Endothelial cell of umbilical vein (primary cell): ENCODE data around the gene MYH11. TPM values are rescaled to one million over a fixed set of nuclear protein-coding genes. Genes with fewer than 3 reads are reported as not detected.
A peak's percentile ranks its signal among the peaks of the same experiment; 100 is the strongest.
"Not testable (repeated sequence)": the region's sequence is repeated elsewhere in the genome, so short reads cannot be mapped to it uniquely, and the experiment has no call there.

Source experiments
- BruUV-seq: library from RNA; stranded (reverse); fragments of 400-500 nt; replicated peaks from 2 replicates; lab custom pipeline; 2021; lab: Mats Ljungman, UMichigan
- CTCF ChIA-PET: fragments of 300-600, 350-600 bp; sonication (Branson Sonifier 250); formaldehyde crosslinking; loops from one replicate; lab custom pipeline; 2021; ENCODE audit warnings: antibody characterized with exemption, inconsistent platforms; lab: Charles Lee
- POLR2A ChIA-PET: fragments of 300-600, 350-600 bp; sonication (Branson Sonifier 250); formaldehyde crosslinking; loops from one replicate; lab custom pipeline; 2021; ENCODE audit warnings: antibody characterized with exemption, inconsistent platforms; lab: Charles Lee
- DNase-seq: peaks from one replicate; pipeline ENCODE4 v3.0.0-alpha.2; 2011; ENCODE audit warnings: low read depth, low spot score
- FAIRE-seq: peaks from 2 replicates; lab custom pipeline; 2011; peaks lifted over from hg19 to GRCh38; lab: Jason Lieb, UNC
- H2AFZ ChIP-seq: 2 replicates; pipeline ENCODE4 v1.6.0; 2012; ENCODE audit warnings: low read depth, low read length, control low read depth, inconsistent platforms
- H3K27ac ChIP-seq: 2 replicates; pipeline ENCODE4 v1.5.1; 2011; ENCODE audit warnings: low read depth, mild to moderate bottlenecking, control low read depth, low read length, moderate library complexity; ENCODE audit not compliant: insufficient read depth
- H3K27me3 ChIP-seq, 2 experiments: 2 replicates each; pipeline versions ENCODE4 v1.6.0 to v1.6.1; 2011; ENCODE audit warnings: low read length in 2 of 2, mixed read lengths in 1 of 2; ENCODE audit not compliant: control insufficient read depth in 2 of 2, insufficient read depth in 2 of 2
- H3K36me3 ChIP-seq, 2 experiments: 2 replicates in 1 of 2; 3 replicates in 1 of 2; pipeline ENCODE4 v1.5.1; 2011; ENCODE audit warnings: low read length in 2 of 2, mild to moderate bottlenecking in 1 of 2, moderate library complexity in 1 of 2; ENCODE audit not compliant: control insufficient read depth in 2 of 2, insufficient read depth in 2 of 2; ENCODE audit errors: extremely low read depth in 1 of 2
- H3K4me1 ChIP-seq: 3 replicates; pipeline ENCODE4 v1.5.1; 2011; ENCODE audit warnings: mild to moderate bottlenecking, low read length; ENCODE audit not compliant: control insufficient read depth, insufficient read depth; ENCODE audit errors: extremely low read depth
- H3K4me2 ChIP-seq: 2 replicates; pipeline ENCODE4 v1.6.1; 2011; ENCODE audit warnings: low read length, control low read depth, mixed read lengths; ENCODE audit not compliant: insufficient read depth
- H3K4me3 ChIP-seq, 3 experiments: fragments of 200-600 bp in 1 of 3; sonication (generic), shearing (Covaris generic) in 1 of 3; replicated peaks in 1 of 3; 2 replicates each; pipeline ENCODE4 v1.5.1; 2011 to 2016; ENCODE audit warnings: control low read depth in 3 of 3, low read length in 3 of 3, mild to moderate bottlenecking in 2 of 3, inconsistent platforms in 1 of 3, low read depth in 1 of 3, moderate library complexity in 1 of 3; ENCODE audit not compliant: insufficient read depth in 1 of 3
- H3K79me2 ChIP-seq: 2 replicates; pipeline ENCODE4 v1.6.0; 2012; ENCODE audit warnings: low read length, inconsistent platforms; ENCODE audit not compliant: control insufficient read depth, insufficient read depth
- H3K9ac ChIP-seq: replicated peaks from 2 replicates; pipeline ENCODE3; 2011; ENCODE audit warnings: low read length, control low read depth; ENCODE audit not compliant: insufficient read depth; ENCODE audit errors: extremely low read depth
- H3K9me1 ChIP-seq: replicated peaks from 3 replicates; pipeline ENCODE4 v1.6.0; 2011; ENCODE audit warnings: mild to moderate bottlenecking, low read length; ENCODE audit not compliant: control insufficient read depth, insufficient read depth; ENCODE audit errors: extremely low read depth
- H3K9me3 ChIP-seq: replicated peaks from 2 replicates; pipeline ENCODE4 v1.5.1; 2012; ENCODE audit warnings: low read length, inconsistent platforms; ENCODE audit not compliant: control insufficient read depth, insufficient read depth
- H4K20me1 ChIP-seq: replicated peaks from 2 replicates; pipeline ENCODE3; 2011; ENCODE audit warnings: mild to moderate bottlenecking, low read length; ENCODE audit not compliant: control insufficient read depth, insufficient read depth; ENCODE audit errors: extremely low read depth
- CTCF ChIP-seq, 2 donors: IDR thresholded peaks; 1 replicate in 1 of 2; 2 replicates in 1 of 2; pipeline ENCODE4 v1.5.1; 2011; ENCODE audit warnings: low read length in 2 of 2, mild to moderate bottlenecking in 2 of 2, moderate library complexity in 2 of 2, control low read depth in 1 of 2, inconsistent platforms in 1 of 2, low read depth in 1 of 2; ENCODE audit not compliant: insufficient read depth in 1 of 2; ENCODE audit errors: extremely low read depth in 1 of 2
- EZH2 ChIP-seq: IDR thresholded peaks from 2 replicates; pipeline ENCODE4 v1.6.1; 2012; ENCODE audit warnings: borderline replicate concordance, low read depth, mild to moderate bottlenecking, moderate library complexity, low read length, inconsistent platforms; ENCODE audit not compliant: severe bottlenecking
- FOS ChIP-seq: IDR thresholded peaks from 2 replicates; pipeline ENCODE4 v1.6.1; 2011; ENCODE audit warnings: mild to moderate bottlenecking, low read length, moderate library complexity, borderline replicate concordance; ENCODE audit not compliant: insufficient read depth
- GATA2 ChIP-seq: IDR thresholded peaks from 2 replicates; pipeline ENCODE4 v1.7.0; 2011; ENCODE audit warnings: low read depth, mild to moderate bottlenecking, moderate library complexity, mixed read lengths, low read length; ENCODE audit not compliant: insufficient read length, insufficient read depth
- JUN ChIP-seq: IDR thresholded peaks from 2 replicates; pipeline ENCODE4 v1.6.1; 2011; ENCODE audit warnings: borderline replicate concordance, low read depth; ENCODE audit not compliant: insufficient read length, insufficient read depth
- MYC ChIP-seq: IDR thresholded peaks from one replicate; pipeline ENCODE4 v1.6.1; 2011; ENCODE audit warnings: mild to moderate bottlenecking, low read depth, low read length
- POLR2A ChIP-seq: IDR thresholded peaks from 2 replicates; pipeline ENCODE4 v1.6.1; 2012; ENCODE audit warnings: low read depth, mild to moderate bottlenecking, control low read depth, low read length
- POLR2AphosphoS5 ChIP-seq: IDR thresholded peaks from 2 replicates; pipeline ENCODE4 v1.6.1; 2012; ENCODE audit warnings: low read depth, mild to moderate bottlenecking, control low read depth, low read length, moderate library complexity; ENCODE audit not compliant: insufficient read depth
- dilution Hi-C: fragments of 300-500 bp; cut with MboI; formaldehyde crosslinking; loops from one replicate; pipeline ENCODE4 v1.15.0; 2019; ENCODE audit warnings: low sequenced_read_pairs; ENCODE audit not compliant: extremely low pct_ligation_motif_present
- intact Hi-C: fragments of 100-400 bp; cut with micrococcal nuclease; formaldehyde crosslinking; loops from one replicate; pipeline ENCODE4 v1.10.0; 2022
- polyA plus RNA-seq, 4 experiments: library from polyadenylated mRNA; depleted of rRNA in 3 of 4; stranded (reverse) in 3 of 4; unstranded in 1 of 4; fragments of >200 nt; gene quantifications; 2 replicates each; pipeline versions ENCODE4 v1.2.1 to v1.2.3, GENCODE V29; 2011 to 2012; ENCODE audit warnings: missing spikeins in 1 of 4
- total RNA-seq: library from RNA; stranded (reverse); gene quantifications from 2 replicates; pipeline ENCODE4 v1.2.3, GENCODE V29; 2021
- TF ChIP-seq, protein P1 (sequence below): IDR thresholded peaks from 2 replicates; pipeline ENCODE4 v1.6.1; 2011; ENCODE audit not compliant: insufficient read depth, insufficient read length

MYH11 gene
- total and polyA plus RNA-seq, 2 donors (not counting 3 experiments of a cell fraction or from before 2014, with no cell fraction given): not detected

- Histone ChIP-seq H3K4me2 (no peak overlapping the region), H4K20me1 (peaks cover 2% of the 10 kb centered on the region), H3K36me3 (no peaks in the 10 kb centered on the region), H3K9ac (no peak overlapping the region), H3K27me3 (no peaks in the 10 kb centered on the region), H3K4me1 (peaks cover 2% of the 10 kb centered on the region), H3K27ac (no peak overlapping the region), H2AFZ (no peak overlapping the region), H3K79me2 (no peaks in the 10 kb centered on the region), H3K9me1 (no peaks in the 10 kb centered on the region), H3K4me3 (no peak overlapping the region), H3K9me3 (no peaks in the 10 kb centered on the region)
- ChIA-PET CTCF (interaction anchor here (0.7 to 2.7 kb wide), 4 partner anchors 13 to 31 kb away, joined by 3 to 10 read pairs (median 4); no protein-coding TSS in a partner anchor), POLR2A (no interaction called here)
- BruUV-seq: no TSS peak
- intact Hi-C loops: no loop called here
- dilution Hi-C loops: no loop called here
- FAIRE-seq: no peak
- TF ChIP-seq CTCF (IDR thresholded peaks at IDR 0.05; ENCODE audit: extremely low read depth in 1 of 2, insufficient read depth in 1 of 2, low read depth in 1 of 2, low read length in 2 of 2) (no peak), POLR2A (no peak), JUN (no peak), MYC (no peak), GATA2 (no peak), FOS (no peak), POLR2AphosphoS5 (no peak), EZH2 (no peak)
- TF ChIP-seq, protein P1, sequence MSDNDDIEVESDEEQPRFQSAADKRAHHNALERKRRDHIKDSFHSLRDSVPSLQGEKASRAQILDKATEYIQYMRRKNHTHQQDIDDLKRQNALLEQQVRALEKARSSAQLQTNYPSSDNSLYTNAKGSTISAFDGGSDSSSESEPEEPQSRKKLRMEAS: no peak
- DNase-seq: peak; percentile 45
Observed at GRCh38 chr16:15790458-15790857, 66.4 kb downstream of the MYH11 start.

- H2AFZ ChIP-seq, FAIRE-seq, intact Hi-C loops, dilution Hi-C loops, H3K4me1 ChIP-seq, DNase-seq, H3K9me1 ChIP-seq, H3K36me3 ChIP-seq, H3K79me2 ChIP-seq, H3K9me3 ChIP-seq, H3K27me3 ChIP-seq, H3K4me2 ChIP-seq, H3K9ac ChIP-seq, POLR2A ChIA-PET, H3K4me3 ChIP-seq, H3K27ac ChIP-seq, BruUV-seq, H4K20me1 ChIP-seq: not testable (repeated sequence)
- CTCF ChIA-PET: interaction anchor here (1.1 to 2.7 kb wide), 3 partner anchors 12 to 32 kb away, joined by 3 to 10 read pairs (median 4); no protein-coding TSS in a partner anchor
Observed at GRCh38 chr16:15789816-15790215, 67.0 kb downstream of the MYH11 start.
